Measurements from ENCODE around the gene ZFP36L1.

Gene ZFP36L1

GRCh38 chr14:68834816-68835215 is 41.9 kb upstream of the ZFP36L1 start:
- intact Hi-C loops (cut with DNase I; ENCODE audit: low total_unique reads) = no loop called here
- no peak for TF ChIP-seq CTCF (IDR thresholded peaks at IDR 0.05)
- DNase-seq = no peak

GRCh38 chr14:68828698-68829097 is 35.8 kb upstream of the ZFP36L1 start:
- H3K9me3 ChIP-seq = no peaks in the 10 kb centered on the region
- TF ChIP-seq CTCF (IDR thresholded peaks at IDR 0.05) = no peak
- no peaks in the 10 kb centered on the region for H3K36me3 ChIP-seq
- intact Hi-C loops (cut with DNase I; ENCODE audit: low total_unique reads) = no loop called here
- H3K27me3 ChIP-seq = no peaks in the 10 kb centered on the region
- DNase-seq = no peak
- peaks cover 0 to 8% (median 3%) of the 10 kb centered on the region in 4 donors for H3K4me1 ChIP-seq
- no peak overlapping the region for H3K4me3 ChIP-seq
- H3K27ac ChIP-seq = no peak overlapping the region

More at GRCh38 chr14:68834816-68835215, 41.9 kb upstream of the ZFP36L1 start:
- Histone ChIP-seq H3K36me3 (peaks cover 0 to 20% (median 5%) of the 10 kb centered on the region in 3 donors), H3K4me3 (no peak overlapping the region), H3K27ac (no peak overlapping the region), H3K9me3 (peaks cover 0 to 6% (median 0%) of the 10 kb centered on the region in 3 donors), H3K4me1 (no peaks in the 10 kb centered on the region), H3K27me3 (no peaks in the 10 kb centered on the region)

GRCh38 chr14:68825729-68826128 is 32.9 kb upstream of the ZFP36L1 start:
- Histone ChIP-seq H3K4me3 (no peak overlapping the region), H3K4me1 (peaks cover 0 to 8% (median 3%) of the 10 kb centered on the region in 4 donors), H3K27me3 (no peaks in the 10 kb centered on the region), H3K9me3 (no peaks in the 10 kb centered on the region), H3K27ac (no peak overlapping the region), H3K36me3 (no peaks in the 10 kb centered on the region)
- no peak for TF ChIP-seq CTCF (IDR thresholded peaks at IDR 0.05)
- intact Hi-C loops (cut with DNase I; ENCODE audit: low total_unique reads) = no loop called here
- no peak for DNase-seq

- peaks cover 0 to 8% (median 3%) of the 10 kb centered on the region in 4 donors for H3K4me1 ChIP-seq
- TF ChIP-seq CTCF (IDR thresholded peaks at IDR 0.05) = peak; percentile 82 to 96
- H3K4me3 ChIP-seq = no peak overlapping the region
- intact Hi-C loops (cut with DNase I; ENCODE audit: low total_unique reads) = loop anchor here (5.0 kb wide), 1 partner anchor 892 kb away; no protein-coding TSS in a partner anchor
- no peaks in the 10 kb centered on the region for H3K27me3 ChIP-seq
- H3K9me3 ChIP-seq = no peaks in the 10 kb centered on the region
- no peak overlapping the region for H3K27ac ChIP-seq
- DNase-seq = peak; percentile 86 to 90
- H3K36me3 ChIP-seq = no peaks in the 10 kb centered on the region
These were observed 31.9 kb upstream of the ZFP36L1 start for GRCh38 chr14:68824517-68825347.

- no peak overlapping the region for H3K4me3 ChIP-seq
- no peaks in the 10 kb centered on the region for H3K27me3 ChIP-seq
These were observed 31.3 kb upstream of the ZFP36L1 start for GRCh38 chr14:68824207-68824516.

More at GRCh38 chr14:68824207-68824516, 31.3 kb upstream of the ZFP36L1 start:
- TF ChIP-seq CTCF (IDR thresholded peaks at IDR 0.05) = no peak
- Histone ChIP-seq H3K36me3 (no peaks in the 10 kb centered on the region), H3K4me1 (peaks cover 0 to 14% (median 7%) of the 10 kb centered on the region in 4 donors), H3K27ac (no peak overlapping the region), H3K9me3 (no peaks in the 10 kb centered on the region)
- no peak for DNase-seq
- intact Hi-C loops (cut with DNase I; ENCODE audit: low total_unique reads) = loop anchor here (5.0 kb wide), 1 partner anchor 892 kb away; no protein-coding TSS in a partner anchor
